Ovary (tissue), 3 donors: ENCODE data around the gene NXNL1.

Experiments used
- CTCF ChIP-seq, 3 donors: fragments of 450-650 bp in 2 of 3; fragments of 200-600 bp in 1 of 3; IDR thresholded peaks; one replicate each; pipeline versions ENCODE4 v1.5.1 to v1.8.0; 2016 to 2022; ENCODE audit warnings: antibody characterized with exemption in 3 of 3, mild to moderate bottlenecking in 1 of 3
- POLR2A ChIP-seq: fragments of 450-650 bp; IDR thresholded peaks from one replicate; pipeline ENCODE4 v1.6.1; 2017; ENCODE audit warnings: antibody characterized with exemption, mild to moderate bottlenecking, moderate library complexity
- donor health status: DM: no; HTN: no; CAD: no.

GRCh38 chr19:17506745-17507144 lies 46.0 kb upstream of the NXNL1 start:
- no peak for TF ChIP-seq CTCF (IDR thresholded peaks at IDR 0.05)
- no peak for TF ChIP-seq POLR2A
